ENCODE data around the gene CD209. TPM values are rescaled to one million over a fixed set of nuclear protein-coding genes. Genes with fewer than 3 reads are reported as not detected.
A peak's percentile ranks its signal among the peaks of the same experiment; 100 is the strongest.

The CD209 gene
- total and polyA plus RNA-seq, 2 of the 8 experiments (the other 6 are each of a cell fraction or from before 2014, with no cell fraction given), result 0.05 to 0.22 TPM

DNA sequence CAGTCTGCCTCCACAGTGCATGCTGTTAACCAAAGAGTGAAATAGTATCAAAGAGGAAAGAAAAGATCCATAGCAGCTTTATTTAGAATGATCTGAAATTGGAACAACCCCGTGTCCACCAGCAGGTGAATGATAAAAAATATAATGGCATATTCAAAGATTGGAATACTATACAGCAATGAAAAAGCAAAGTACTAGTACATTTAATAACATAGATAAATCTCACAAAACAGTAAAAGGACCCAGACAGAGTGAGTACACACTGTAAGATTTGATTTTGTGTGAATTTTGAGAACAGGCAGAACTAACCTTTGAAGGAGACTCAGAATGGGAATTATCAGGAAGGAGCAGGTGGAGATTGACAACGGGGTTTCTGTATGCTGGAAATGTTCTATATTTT, 837 bp upstream of the CD209 start:
- H4K91ac ChIP-seq (replicated peaks; ENCODE audit: insufficient read length, low read length), result peak overlapping the region; percentile 57
- no peak overlapping the region for H3K56ac ChIP-seq (replicated peaks; ENCODE audit: insufficient read length, low read depth, low read length)
- peak overlapping the region; percentile 81 for H2BK120ac ChIP-seq (replicated peaks; ENCODE audit: low read depth, low read length)
- H2BK15ac ChIP-seq (ENCODE audit: low read length), result no peak overlapping the region
- peak overlapping the region; percentile 94 for H4K5ac ChIP-seq (ENCODE audit: insufficient read length, low read depth, low read length)
- H2BK5ac ChIP-seq (ENCODE audit: low read depth, low read length), result no peak overlapping the region
- 0 out of 4 replicates have a peak, but pooled peaks cover 0 to 6% of the 10 kb centered on the region in 2 experiments for H3K9me3 ChIP-seq (ENCODE audit: insufficient read depth in 2 of 2, low read depth in 1 of 2, low read length in 1 of 2)
- peak overlapping the region; percentile 51 for H3K4ac ChIP-seq (replicated peaks; ENCODE audit: insufficient read length, low read depth, low read length)
- H3K79me2 ChIP-seq (ENCODE audit: control insufficient read depth in 1 of 2, insufficient read depth in 2 of 2, low read length in 2 of 2), result no peaks in the 10 kb centered on the region
- H3K27ac ChIP-seq (ENCODE audit: low read depth, low read length), result peak overlapping the region; percentile 28; the same call in 1 of the 2 replicates
- ChIA-PET POLR2A (ENCODE audit: partially characterized antibody) (no interaction called here), CTCF (ENCODE audit: partially characterized antibody) (interaction anchor here (0.8 to 1.8 kb wide), 6 partner anchors 27 to 84 kb away, joined by 3 to 7 read pairs (median 3); partner anchors contain the start of gene TRAPPC5)
- H2BK12ac ChIP-seq (ENCODE audit: low read depth, low read length), result no peak overlapping the region
- no peaks in the 10 kb centered on the region; the same call in 1 of the 2 replicates for H3K23me2 ChIP-seq (ENCODE audit: low read depth, low read length)
- H3K27me3 ChIP-seq (replicated peaks in 1 of 4; ENCODE audit: control insufficient read depth in 3 of 4, extremely low read depth in 1 of 4, insufficient read depth in 3 of 4, low read length in 3 of 4), result no peaks in the 10 kb centered on the region; a peak in 1 of 7 replicates
- H2AFZ ChIP-seq (ENCODE audit: low read length), result no peak overlapping the region
- H3K14ac ChIP-seq (ENCODE audit: insufficient read length), result no peak overlapping the region
- H3K36me3 ChIP-seq (ENCODE audit: control insufficient read depth in 2 of 4, insufficient read depth in 4 of 4, low read length in 3 of 4), result no peaks in the 10 kb centered on the region
- H4K8ac ChIP-seq (ENCODE audit: extremely low read depth, insufficient read depth, low read length), result no peak overlapping the region
- DNase-seq (ENCODE audit: low read depth in 1 of 2, low spot score in 2 of 2) (no peak), FAIRE-seq (no peak)
- no peak overlapping the region for H2BK20ac ChIP-seq (ENCODE audit: low read length)
- H3K9ac ChIP-seq (replicated peaks in 1 of 4; ENCODE audit: extremely low read depth in 1 of 4, low read depth in 3 of 4, low read length in 3 of 4), result no peak overlapping the region
- H3K18ac ChIP-seq (ENCODE audit: extremely low read depth, low read length), result no peak overlapping the region
- H3K4me3 ChIP-seq (ENCODE audit: extremely low read depth in 1 of 4, insufficient read depth in 2 of 4, low read depth in 3 of 4, low read length in 4 of 4), result peak overlapping the region in 1 of 4 experiments; percentile 22; a peak in 1 of 8 replicates
- TF ChIP-seq JUND (IDR thresholded peaks at IDR 0.05; ENCODE audit: low read length) (no peak), ATF2 (IDR thresholded peaks at IDR 0.05; ENCODE audit: low read length) (no peak), HDAC2 (IDR thresholded peaks at IDR 0.05; ENCODE audit: borderline replicate concordance in 1 of 2, low read depth in 2 of 2, low read length in 2 of 2) (peak in 1 of 2 experiments; percentile 64; a peak in 1 of 4 replicates), TEAD4 (IDR thresholded peaks at IDR 0.05; ENCODE audit: low read depth, low read length) (no peak), SP1 (IDR thresholded peaks at IDR 0.05; ENCODE audit: low read depth, low read length) (no peak), TBP (IDR thresholded peaks at IDR 0.05; ENCODE audit: low read depth, low read length) (no peak), POLR2AphosphoS5 (IDR thresholded peaks at IDR 0.05; ENCODE audit: low read depth, low read length) (no peak), NANOG (IDR thresholded peaks at IDR 0.05; ENCODE audit: insufficient read depth, low read depth, low read length, poor library complexity, severe bottlenecking) (no peak), KDM1A (IDR thresholded peaks at IDR 0.05; ENCODE audit: borderline replicate concordance, low read length) (peak; percentile 91; the same call in 1 of the 2 replicates), EP300 (IDR thresholded peaks at IDR 0.05; ENCODE audit: borderline replicate concordance in 1 of 2, low read depth in 2 of 2, low read length in 2 of 2) (no peak)
- H2AK5ac ChIP-seq (ENCODE audit: low read depth, low read length), result no peak overlapping the region
- no peaks in the 10 kb centered on the region for H3K79me1 ChIP-seq (ENCODE audit: low read depth, low read length)
- H3K4me2 ChIP-seq (ENCODE audit: insufficient read depth in 1 of 2, low read depth in 2 of 2, low read length in 2 of 2), result peak overlapping the region in 1 of 2 experiments; percentile 20; a peak in 1 of 4 replicates
- H3K23ac ChIP-seq (ENCODE audit: insufficient read length), result no peak overlapping the region
- H4K20me1 ChIP-seq (replicated peaks in 1 of 2; ENCODE audit: control insufficient read depth in 1 of 2, insufficient read depth in 2 of 2, low read length in 2 of 2), result no peaks in the 10 kb centered on the region
- H3K4me1 ChIP-seq (replicated peaks in 1 of 4; ENCODE audit: control insufficient read depth in 3 of 4, insufficient read depth in 4 of 4, low read length in 3 of 4), result peaks cover 3 to 15% (median 8%) of the 10 kb centered on the region in 4 experiments; a peak in 6 of 7 replicates
- 82% methylated on average over 2 of the region's 2 CpGs; no CpG with 5 or more reads in 1 of the 2 experiments for WGBS, 2 experiments (ENCODE audit: extremely low coverage in 1 of 2, insufficient coverage in 1 of 2, insufficient read length in 1 of 2, insufficient replicate concordance in 2 of 2, low coverage in 1 of 2, low lambda C conversion rate in 2 of 2, missing lambda C conversion rate in 1 of 2)

Data from H1 (cell line).